Stimulated activated naive CD8-positive, alpha-beta T cell treated with anti-CD3 and anti-CD28 coated beads, Interleukin-15, amount 100 ng/mL, for 72 hours (primary cell): ENCODE results near the gene TMEM150B.

ENCODE experiments used
- ATAC-seq: fragments of 150-1000 bp; cut with Tn5 transposase; 2 replicates; pipeline ENCODE4 v1.10.0; 2021; ENCODE audit warnings: mild to moderate bottlenecking, moderate library complexity
- DNase-seq, 2 donors: peaks; one replicate each; pipeline ENCODE4 v3.0.0; 2021 to 2022
- H3K27ac Mint-ChIP-seq, 2 donors: one replicate each; pipeline ENCODE4 v1.8.0; 2022; ENCODE audit warnings: mild to moderate bottlenecking in 2 of 2, mixed read lengths in 2 of 2, moderate library complexity in 2 of 2
- H3K27me3 Mint-ChIP-seq: one replicate; pipeline ENCODE4 v1.8.0; 2022; ENCODE audit warnings: mixed read lengths
- H3K4me1 Mint-ChIP-seq: one replicate; pipeline ENCODE4 v1.8.0; 2022; ENCODE audit warnings: mild to moderate bottlenecking, mixed read lengths
- H3K4me3 Mint-ChIP-seq, 2 donors: one replicate each; pipeline ENCODE4 v1.8.0; 2022; ENCODE audit warnings: mild to moderate bottlenecking in 2 of 2, mixed read lengths in 2 of 2, moderate library complexity in 1 of 2
- H3K9me3 Mint-ChIP-seq, 2 donors: one replicate each; pipeline ENCODE4 v1.8.0; 2022; ENCODE audit warnings: mixed read lengths in 2 of 2

The TMEM150B gene

GRCh38 chr19:55362174-55362989, 37.2 kb upstream of the TMEM150B start:
- Mint-ChIP-seq H3K9me3 (no peaks in the 10 kb centered on the region), H3K27me3 (peaks cover 15% of the 10 kb centered on the region), H3K4me1 (no peaks in the 10 kb centered on the region), H3K27ac (no peak overlapping the region), H3K4me3 (no peak overlapping the region)
- DNase-seq, result no peak
- no peak for ATAC-seq

DNA sequence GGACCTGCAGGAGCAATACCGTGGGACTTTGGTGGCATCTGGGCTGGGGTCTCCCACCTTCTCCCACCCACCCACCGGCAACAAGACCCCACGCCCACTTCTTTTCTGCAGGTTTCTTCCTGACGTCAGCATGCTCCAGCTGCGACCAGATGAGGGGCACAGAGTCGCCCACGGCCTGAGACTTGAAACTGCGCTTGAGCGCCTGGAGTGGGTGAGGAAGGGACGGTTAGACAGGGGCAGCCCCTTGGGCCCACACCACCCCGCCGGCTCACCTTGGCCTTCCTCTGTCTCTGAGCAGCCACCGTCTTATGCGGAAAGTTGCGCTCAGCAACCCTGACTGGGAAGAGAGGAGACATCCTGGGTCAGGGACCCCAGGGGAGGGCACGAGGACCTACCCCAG, 35.8 kb upstream of the TMEM150B start:
- no peak overlapping the region for H3K4me3 Mint-ChIP-seq
- H3K9me3 Mint-ChIP-seq, result no peaks in the 10 kb centered on the region
- no peaks in the 10 kb centered on the region for H3K4me1 Mint-ChIP-seq
- no peak for ATAC-seq
- H3K27me3 Mint-ChIP-seq, result peaks cover 17% of the 10 kb centered on the region
- H3K27ac Mint-ChIP-seq, result no peak overlapping the region
- no peak for DNase-seq

- H3K4me1 Mint-ChIP-seq, result peaks cover 6% of the 10 kb centered on the region
- H3K27me3 Mint-ChIP-seq, result peaks cover 28% of the 10 kb centered on the region
- DNase-seq (no peak), ATAC-seq (no peak)
- H3K4me3 Mint-ChIP-seq, result no peak overlapping the region
- H3K9me3 Mint-ChIP-seq, result no peaks in the 10 kb centered on the region
- no peak overlapping the region for H3K27ac Mint-ChIP-seq
Observed at GRCh38 chr19:55358943-55359908, 34.1 kb upstream of the TMEM150B start.

DNA sequence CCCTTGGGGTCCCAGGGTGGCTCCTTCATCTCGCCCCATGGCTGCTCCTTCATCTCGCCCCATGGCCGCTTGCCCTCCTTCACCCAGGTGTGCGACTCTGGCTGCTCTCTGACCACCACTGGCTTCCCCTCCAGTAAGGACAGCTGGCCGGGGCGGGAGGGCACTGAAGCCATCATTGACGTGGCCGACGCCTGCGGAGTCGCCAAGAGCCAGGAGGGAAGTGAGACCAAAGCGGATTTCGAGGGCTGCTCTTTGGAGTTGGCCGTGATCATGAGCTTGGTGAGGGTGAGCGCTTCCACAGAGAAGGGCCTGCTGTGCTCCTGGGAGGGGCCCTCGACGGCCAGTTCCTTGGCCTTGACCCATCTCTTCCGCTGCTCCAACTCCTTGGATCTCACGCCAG, 33.4 kb upstream of the TMEM150B start:
- no peak overlapping the region for H3K27ac Mint-ChIP-seq
- H3K4me3 Mint-ChIP-seq, result no peak overlapping the region
- H3K4me1 Mint-ChIP-seq, result peaks cover 14% of the 10 kb centered on the region
- DNase-seq, result no peak
- no peaks in the 10 kb centered on the region for H3K9me3 Mint-ChIP-seq
- no peak for ATAC-seq
- peaks cover 36% of the 10 kb centered on the region for H3K27me3 Mint-ChIP-seq

- Mint-ChIP-seq H3K27me3 (peaks cover 63% of the 10 kb centered on the region), H3K4me3 (no peak overlapping the region)
Observed at GRCh38 chr19:55355213-55355821, 30.2 kb upstream of the TMEM150B start.

GRCh38 chr19:55354698-55355212, 29.6 kb upstream of the TMEM150B start, which contains the start of gene COX6B2:
TSS of gene COX6B2 (minus strand) at chr19:55354719. CDS start at chr19:55354521, 198 bp downstream.
- Mint-ChIP-seq H3K4me3 (peak within 1 kb of the TSS; percentile 75 to 84), H3K27ac (peak within 1 kb of the TSS in 1 of 2 donors; percentile 22), H3K4me1 (peaks cover 39% of the 10 kb centered on the region), H3K27me3 (peaks cover 63% of the 10 kb centered on the region), H3K9me3 (no peaks in the 10 kb centered on the region)
- no peak for DNase-seq
- ATAC-seq, result no peak

More at GRCh38 chr19:55355213-55355821, 30.2 kb upstream of the TMEM150B start:
- DNase-seq (no peak), ATAC-seq (no peak)
- Mint-ChIP-seq H3K9me3 (no peaks in the 10 kb centered on the region), H3K4me1 (peaks cover 39% of the 10 kb centered on the region), H3K27ac (no peak overlapping the region)

GRCh38 chr19:55353803-55354697, 28.9 kb upstream of the TMEM150B start:
- H3K27me3 Mint-ChIP-seq, result peaks cover 63% of the 10 kb centered on the region
- H3K9me3 Mint-ChIP-seq, result no peaks in the 10 kb centered on the region
- ATAC-seq (peak; percentile 67), DNase-seq (peak; percentile 40 to 60)
- H3K4me1 Mint-ChIP-seq, result peaks cover 39% of the 10 kb centered on the region
- H3K4me3 Mint-ChIP-seq, result peak overlapping the region; percentile 75 to 84
- peak overlapping the region in 1 of 2 donors; percentile 22 for H3K27ac Mint-ChIP-seq

DNA sequence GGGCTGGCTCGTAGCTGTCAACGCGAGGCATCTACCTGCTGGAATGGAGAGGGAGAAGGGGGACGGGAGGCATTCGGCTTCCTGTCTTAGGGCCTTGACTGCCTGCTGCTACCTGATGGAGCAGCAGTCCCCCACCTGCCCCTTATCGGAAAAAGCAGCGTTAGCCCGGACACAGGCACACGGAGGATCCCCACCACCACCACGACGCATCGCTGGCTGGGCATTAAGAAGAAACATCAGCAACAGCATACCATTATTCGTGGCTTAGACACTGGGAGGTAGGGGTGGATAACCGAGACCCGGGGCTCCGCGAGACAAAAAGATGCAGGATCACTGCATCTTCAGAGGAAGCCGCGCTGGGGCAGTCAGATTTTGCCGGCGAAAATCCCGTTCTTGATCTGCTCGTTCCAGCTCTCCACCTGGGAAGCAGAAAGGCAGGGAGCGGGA, 28.2 kb upstream of the TMEM150B start:
- Mint-ChIP-seq H3K4me3 (peak overlapping the region; percentile 75 to 84), H3K9me3 (no peaks in the 10 kb centered on the region), H3K27me3 (peaks cover 63% of the 10 kb centered on the region), H3K27ac (peak overlapping the region in 1 of 2 donors; percentile 10), H3K4me1 (peaks cover 39% of the 10 kb centered on the region)
- DNase-seq (no peak), ATAC-seq (peak; percentile 16)

- H3K27me3 Mint-ChIP-seq, result peaks cover 62% of the 10 kb centered on the region
- H3K4me1 Mint-ChIP-seq, result peaks cover 39% of the 10 kb centered on the region
- ATAC-seq (no peak), DNase-seq (no peak)
- H3K4me3 Mint-ChIP-seq, result peak overlapping the region; percentile 75 to 84
- no peaks in the 10 kb centered on the region for H3K9me3 Mint-ChIP-seq
- H3K27ac Mint-ChIP-seq, result peak overlapping the region in 1 of 2 donors; percentile 74
Observed at GRCh38 chr19:55352549-55353145, 27.5 kb upstream of the TMEM150B start.

DNA sequence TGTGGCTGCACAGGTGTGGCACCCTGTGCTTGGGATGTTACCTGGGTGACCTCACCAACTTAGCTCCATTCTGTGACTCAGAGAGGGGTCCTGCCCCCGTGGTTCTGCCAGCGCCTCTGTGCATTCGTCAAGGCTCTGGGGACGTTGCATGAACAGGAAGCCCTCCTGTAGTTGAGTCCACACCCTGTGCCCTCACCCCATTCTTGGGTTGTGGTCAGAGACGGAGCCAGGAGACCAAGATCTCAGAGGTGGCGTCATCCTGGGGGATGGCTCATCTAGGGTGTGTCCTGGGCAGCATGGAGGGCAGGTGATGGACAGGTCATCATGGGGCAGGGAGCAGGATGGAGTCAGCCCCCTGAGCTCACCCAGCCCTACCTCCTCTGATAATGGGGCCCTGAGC, 26.9 kb upstream of the TMEM150B start:
- H3K4me1 Mint-ChIP-seq, result peaks cover 39% of the 10 kb centered on the region
- no peak for DNase-seq
- H3K27ac Mint-ChIP-seq, result no peak overlapping the region
- H3K9me3 Mint-ChIP-seq, result no peaks in the 10 kb centered on the region
- H3K4me3 Mint-ChIP-seq, result no peak overlapping the region
- peaks cover 56% of the 10 kb centered on the region for H3K27me3 Mint-ChIP-seq
- no peak for ATAC-seq

DNA sequence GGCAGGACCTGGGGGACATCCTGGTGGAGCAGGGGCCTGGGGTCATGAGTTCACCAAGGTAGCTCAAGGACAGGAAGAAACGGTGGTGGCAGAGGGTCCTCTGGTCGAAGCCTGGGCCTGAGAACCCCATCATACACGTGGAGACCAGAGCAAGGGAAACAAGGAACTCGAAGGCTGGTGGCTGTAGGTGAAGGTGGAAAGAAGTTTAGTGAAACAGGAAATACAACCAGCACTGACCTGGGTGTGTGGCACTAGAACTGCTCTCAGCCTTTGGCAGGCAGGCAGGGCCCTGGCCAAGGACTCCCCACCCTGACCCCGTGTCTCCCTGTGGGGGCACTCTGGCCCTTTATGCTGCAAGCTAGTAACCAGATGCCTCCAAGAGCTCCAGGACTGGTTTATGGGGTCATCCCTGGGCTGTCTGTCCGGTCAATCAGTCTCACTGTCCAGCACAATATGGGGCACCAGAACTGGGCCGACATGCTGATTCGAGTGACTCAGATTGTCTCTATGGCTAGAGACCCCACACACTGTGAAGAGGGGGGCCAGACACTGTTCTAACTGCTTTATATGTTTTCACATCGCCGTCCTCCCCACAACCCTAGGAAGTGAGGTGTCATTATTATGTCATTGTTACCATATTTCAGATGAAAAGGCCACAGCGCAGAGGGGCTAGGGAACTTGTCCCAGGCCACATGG, 25.6 kb upstream of the TMEM150B start:
- Mint-ChIP-seq H3K4me3 (no peak overlapping the region), H3K27me3 (peaks cover 44% of the 10 kb centered on the region), H3K9me3 (no peaks in the 10 kb centered on the region), H3K4me1 (peaks cover 39% of the 10 kb centered on the region), H3K27ac (no peak overlapping the region)
- ATAC-seq (no peak), DNase-seq (no peak)

- peaks cover 31% of the 10 kb centered on the region for H3K4me1 Mint-ChIP-seq
- no peaks in the 10 kb centered on the region for H3K9me3 Mint-ChIP-seq
- no peak overlapping the region for H3K27ac Mint-ChIP-seq
- H3K4me3 Mint-ChIP-seq, result no peak overlapping the region
- ATAC-seq (no peak), DNase-seq (no peak)
- peaks cover 27% of the 10 kb centered on the region for H3K27me3 Mint-ChIP-seq
Observed at GRCh38 chr19:55348317-55349034, 23.3 kb upstream of the TMEM150B start.

GRCh38 chr19:55347442-55348009, 22.4 kb upstream of the TMEM150B start:
- peaks cover 21% of the 10 kb centered on the region for H3K4me1 Mint-ChIP-seq
- no peak overlapping the region for H3K4me3 Mint-ChIP-seq
- peaks cover 17% of the 10 kb centered on the region for H3K27me3 Mint-ChIP-seq
- ATAC-seq (peak; percentile 26), DNase-seq (no peak)
- H3K9me3 Mint-ChIP-seq, result no peaks in the 10 kb centered on the region
- no peak overlapping the region for H3K27ac Mint-ChIP-seq
